ENCODE results near the gene ZSCAN25. TPM values are rescaled to one million over a fixed set of nuclear protein-coding genes. Genes with fewer than 3 reads are reported as not detected.

The ZSCAN25 gene
- polyA plus RNA-seq, 4 donors, result 18.2 to 20.9 (median 19.6) TPM

Other genes with a start within 250 kb of the ZSCAN25 start
- 10 to 100 TPM; 30.6 to 42.7 (median 32.5) TPM for gene ARPC1B, start 242.2 kb upstream of the ZSCAN25 start, polyA plus RNA-seq (ENCODE audit: insufficient read length in 4 of 4)
- 100 to 1,000 TPM; 132 to 154 (median 134) TPM for gene PDAP1, start 208.3 kb upstream of the ZSCAN25 start, polyA plus RNA-seq (ENCODE audit: insufficient read length in 4 of 4)
- 100 to 1,000 TPM; 113 to 123 (median 118) TPM for gene BUD31, start 208.0 kb upstream of the ZSCAN25 start, polyA plus RNA-seq (ENCODE audit: insufficient read length in 4 of 4)
- gene PTCD1, start 178.1 kb upstream of the ZSCAN25 start, polyA plus RNA-seq (ENCODE audit: insufficient read length in 4 of 4), result 1 to 10 TPM; 3.7 to 6.1 (median 4.5) TPM
- 10 to 100 TPM; 30.3 to 31.5 (median 30.5) TPM for gene CPSF4, start 178.0 kb upstream of the ZSCAN25 start, polyA plus RNA-seq (ENCODE audit: insufficient read length in 4 of 4)
- 100 to 1,000 TPM; 400 to 442 (median 427) TPM for gene ATP5MF, start 150.8 kb upstream of the ZSCAN25 start, polyA plus RNA-seq (ENCODE audit: insufficient read length in 4 of 4)
- gene ZNF789, start 144.1 kb upstream of the ZSCAN25 start, polyA plus RNA-seq (ENCODE audit: insufficient read length in 4 of 4), result 10 to 100 TPM; 23.1 to 31.5 (median 24.2) TPM
- 10 to 100 TPM; 14.0 to 15.3 (median 14.4) TPM for gene ZNF394, start 116.7 kb upstream of the ZSCAN25 start, polyA plus RNA-seq (ENCODE audit: insufficient read length in 4 of 4)
- gene ZKSCAN5, start 112.3 kb upstream of the ZSCAN25 start, polyA plus RNA-seq (ENCODE audit: insufficient read length in 4 of 4), result 10 to 100 TPM; 14.4 to 16.6 (median 16.3) TPM
- 10 to 100 TPM; 15.8 to 18.3 (median 17.4) TPM for gene FAM200A, start 64.8 kb upstream of the ZSCAN25 start, polyA plus RNA-seq (ENCODE audit: insufficient read length in 4 of 4)
- 10 to 100 TPM; 65.7 to 81.6 (median 73.6) TPM for gene ZNF655, start 58.3 kb upstream of the ZSCAN25 start, polyA plus RNA-seq (ENCODE audit: insufficient read length in 4 of 4)
- gene TMEM225B, start 18.7 kb upstream of the ZSCAN25 start, polyA plus RNA-seq (ENCODE audit: insufficient read length in 4 of 4), result 1 to 10 TPM; 1.5 to 2.8 (median 2.4) TPM
- 1 to 10 TPM; 1.2 to 2.0 (median 1.3) TPM for gene CYP3A5, start 63.0 kb downstream of the ZSCAN25 start, polyA plus RNA-seq (ENCODE audit: insufficient read length in 4 of 4)
- 1 to 10 TPM in 1 of 4 donors, under 1 TPM in 3; 0.28 to 1.2 (median 0.43) TPM for gene CYP3A7, start 118.2 kb downstream of the ZSCAN25 start, polyA plus RNA-seq (ENCODE audit: insufficient read length in 4 of 4)
- under 1 TPM; 0.17 to 0.21 (median 0.18) TPM for gene CYP3A4, start 167.2 kb downstream of the ZSCAN25 start, polyA plus RNA-seq (ENCODE audit: insufficient read length in 4 of 4)
- gene CYP3A43, start 211.1 kb downstream of the ZSCAN25 start, polyA plus RNA-seq (ENCODE audit: insufficient read length in 4 of 4), result under 1 TPM; 0.16 to 0.51 (median 0.31) TPM

Measured in right renal pelvis (tissue), 4 donors.